SKM-1 (cell line): ENCODE results near the gene ZMYND19.
"Not testable (repeated sequence)": the region's sequence is repeated elsewhere in the genome, so short reads cannot be mapped to it uniquely, and the experiment has no call there.

Source experiments
- DNase-seq: peaks from one replicate; lab custom pipeline; 2025; ENCODE audit not compliant: unreplicated experiment; lab: John Stamatoyannopoulos, UW

Gene ZMYND19

DNA sequence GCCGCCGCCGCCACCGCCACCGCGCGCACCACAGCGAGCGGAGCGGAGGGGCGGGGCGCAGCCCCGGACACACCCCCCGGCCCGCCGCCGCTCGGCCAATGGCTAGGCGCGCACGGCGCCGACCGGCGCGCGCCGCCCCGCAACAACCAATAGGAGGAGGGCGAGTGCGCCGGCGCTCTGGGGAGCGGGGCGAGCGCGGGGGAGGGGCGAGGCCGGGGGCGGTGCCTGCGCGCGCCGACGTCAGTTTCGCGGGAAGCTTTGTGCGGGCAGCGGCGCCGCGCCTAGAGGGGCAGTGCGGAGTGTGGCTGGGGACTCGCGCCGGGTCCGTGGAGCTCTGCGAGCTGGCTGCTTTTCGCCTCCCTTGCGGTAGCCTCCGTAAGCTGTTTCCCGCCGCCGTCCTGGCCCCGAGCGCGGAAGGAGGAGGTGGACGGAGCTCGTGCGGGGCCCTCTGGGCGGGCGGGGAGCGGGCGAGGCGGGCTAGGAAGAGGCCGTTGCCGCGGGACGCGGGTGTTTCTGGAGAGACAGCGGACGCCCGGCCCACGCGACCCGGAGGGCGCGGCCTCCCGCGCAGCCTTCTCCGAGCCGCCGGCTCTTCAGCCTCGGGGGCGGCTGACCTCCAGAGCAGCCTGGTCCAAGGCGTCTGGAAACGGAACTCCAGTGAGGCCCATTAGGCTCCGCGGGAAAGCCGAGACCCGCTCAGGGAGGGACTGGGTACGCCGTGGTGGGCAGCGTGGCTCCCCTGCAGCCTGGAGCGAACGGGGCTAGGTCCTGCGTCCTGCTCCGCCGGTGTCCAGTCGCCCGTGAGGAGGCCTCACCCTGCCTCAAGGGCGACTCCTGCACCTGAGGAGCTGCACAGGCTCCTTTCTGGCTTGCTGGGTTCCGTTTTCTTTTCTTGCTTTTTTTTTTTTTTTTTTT is at the start of gene ZMYND19:
Gene ZMYND19 (minus strand): TSS at position 44 of the 915 bp plus-strand sequence. CDS start 249 bp downstream, outside the sequence.
- peak; percentile 86 for DNase-seq

GRCh38 chr9:137639303-137640051 is 49.2 kb upstream of the ZMYND19 start:
- no peak for DNase-seq

GRCh38 chr9:137638680-137639079 is 48.4 kb upstream of the ZMYND19 start:
- DNase-seq: no peak

DNA sequence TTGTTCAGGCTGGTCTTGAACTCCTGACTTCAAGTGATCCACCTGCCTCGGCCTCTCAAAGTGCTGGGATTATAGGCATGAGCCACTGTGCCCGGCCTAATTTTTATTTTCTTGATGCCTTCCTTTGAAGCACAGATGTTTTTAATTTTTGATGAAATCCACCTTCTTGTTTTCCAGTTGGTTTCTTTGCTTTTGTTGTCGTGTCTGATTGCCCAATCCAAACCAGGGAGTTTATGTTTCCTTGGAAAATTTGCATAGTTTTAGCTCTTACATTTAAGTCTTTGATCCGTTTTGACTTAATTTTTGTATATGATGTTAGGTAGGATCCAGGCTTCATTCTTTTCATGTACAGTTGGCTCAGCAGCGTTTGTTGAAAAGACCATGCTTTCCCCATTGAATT is 43.7 kb upstream of the ZMYND19 start:
- no peak for DNase-seq

GRCh38 chr9:137632230-137633161 is 42.2 kb upstream of the ZMYND19 start:
- DNase-seq: no peak

- DNase-seq: no peak
These were observed 41.3 kb upstream of the ZMYND19 start for GRCh38 chr9:137631345-137632229.

GRCh38 chr9:137630679-137631078 is 40.4 kb upstream of the ZMYND19 start:
- no peak for DNase-seq

DNA sequence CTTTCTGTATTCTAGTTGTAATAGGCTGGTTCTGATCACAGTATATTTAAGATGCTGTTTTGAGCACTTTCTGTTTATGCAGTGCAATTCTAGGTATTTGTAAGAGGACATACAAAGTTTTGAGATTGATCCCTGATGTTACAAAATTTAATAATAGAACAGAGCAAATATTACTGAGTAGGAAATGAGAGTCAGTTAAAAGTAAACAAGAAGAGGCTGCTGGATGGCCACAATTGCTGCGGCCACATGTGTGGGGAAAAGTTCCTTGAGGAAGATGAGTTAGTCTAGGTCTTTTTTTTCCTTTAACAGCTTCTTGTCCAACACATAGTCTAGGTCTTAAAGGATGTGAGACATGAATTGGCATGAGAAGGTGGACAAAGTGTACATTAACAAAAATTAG is 39.8 kb upstream of the ZMYND19 start:
- DNase-seq: no peak

DNA sequence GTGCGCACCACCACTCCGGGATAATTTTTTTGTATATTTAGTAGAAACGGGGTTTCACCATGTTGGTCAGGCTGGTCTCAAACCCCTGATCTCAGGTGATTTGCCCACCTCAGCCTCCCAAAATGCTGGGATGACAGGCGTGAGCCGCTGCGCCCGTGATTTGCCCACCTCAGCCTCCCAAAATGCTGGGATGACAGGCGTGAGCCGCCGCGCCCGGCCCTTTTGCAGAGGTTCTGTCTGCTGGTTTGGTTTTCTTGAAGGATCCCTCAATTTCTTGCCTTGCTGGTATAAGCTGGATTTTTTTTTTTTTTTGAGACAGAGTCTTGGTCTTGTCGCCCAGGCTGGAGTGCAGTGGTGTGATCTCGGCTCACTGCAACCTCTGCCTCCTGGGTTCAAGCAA is 37.1 kb upstream of the ZMYND19 start:
- DNase-seq: not testable (repeated sequence)

- DNase-seq: no peak
These were observed 36.2 kb upstream of the ZMYND19 start for GRCh38 chr9:137626464-137626863.

DNA sequence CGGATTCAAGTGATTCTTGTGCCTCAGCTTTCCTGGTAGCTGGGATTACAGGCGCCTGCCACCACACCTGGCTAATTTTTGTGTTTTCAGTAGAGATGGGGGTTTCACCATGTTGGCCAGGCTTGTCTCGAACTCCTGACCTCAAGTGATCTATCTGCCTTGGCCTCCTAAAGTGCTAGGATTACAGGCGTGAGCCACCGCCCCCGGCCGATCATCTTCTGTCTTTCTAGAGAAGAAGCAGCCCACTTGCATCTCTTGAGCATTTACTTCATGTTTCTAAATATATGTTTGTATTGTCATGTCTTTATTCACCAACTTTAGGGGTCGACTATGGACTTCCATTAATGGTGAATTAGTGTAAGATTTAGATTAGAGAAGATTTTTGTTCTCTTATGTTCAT is 31.9 kb upstream of the ZMYND19 start:
- not testable (repeated sequence) for DNase-seq

GRCh38 chr9:137621131-137621757 is 30.9 kb upstream of the ZMYND19 start:
- DNase-seq: no peak

- DNase-seq: no peak
These were observed 30.3 kb upstream of the ZMYND19 start for GRCh38 chr9:137620581-137620980.

- DNase-seq: no peak
These were observed 29.7 kb upstream of the ZMYND19 start for GRCh38 chr9:137620048-137620405.

DNA sequence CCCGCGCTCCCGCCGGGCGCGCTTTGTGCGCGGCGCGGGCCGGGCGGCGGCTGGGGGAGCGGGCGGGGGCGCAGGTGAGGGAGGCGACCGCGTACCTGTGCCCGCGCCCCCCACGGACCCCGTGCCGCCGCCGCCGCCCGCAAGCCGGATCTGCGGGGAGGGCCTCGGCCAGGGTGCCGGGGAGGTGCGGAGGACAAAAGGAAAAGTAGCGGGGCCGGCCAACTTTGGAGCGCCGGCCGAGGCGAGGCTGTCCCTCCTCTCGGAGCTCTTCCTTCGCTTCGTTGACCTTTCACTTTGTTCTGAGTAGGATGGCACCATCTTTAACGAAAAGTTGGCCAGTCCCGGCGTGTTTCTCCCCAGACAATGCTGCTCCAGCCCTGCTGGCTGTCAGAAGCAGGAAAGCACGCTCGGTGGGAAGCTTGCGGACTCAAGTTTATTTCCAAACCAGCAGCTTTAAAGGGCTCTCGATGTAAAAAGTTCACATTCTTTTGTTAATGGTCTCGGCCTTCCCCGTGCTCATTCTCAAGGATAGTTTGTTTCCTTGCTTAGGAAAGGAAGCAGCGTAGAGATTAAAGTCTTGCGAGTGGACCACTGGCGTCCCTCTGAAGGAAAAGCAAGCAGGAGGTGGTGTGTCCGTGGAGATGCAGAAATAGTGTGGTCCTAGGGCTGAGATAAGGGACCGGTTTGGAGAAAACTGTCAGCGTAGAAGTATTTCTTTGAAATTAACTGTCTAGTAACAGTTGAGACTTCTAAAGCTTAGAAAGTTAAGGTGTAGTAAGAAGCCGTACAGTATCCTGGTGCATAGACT is 29.1 kb upstream of the ZMYND19 start:
- DNase-seq: no peak

GRCh38 chr9:137618105-137619067 is 28.1 kb upstream of the ZMYND19 start, which contains the start of gene EHMT1:
Gene EHMT1, plus strand, starts transcription at chr9:137619005. Its CDS starts 24 bp downstream, at chr9:137619029.
- DNase-seq: peak; percentile 64

DNA sequence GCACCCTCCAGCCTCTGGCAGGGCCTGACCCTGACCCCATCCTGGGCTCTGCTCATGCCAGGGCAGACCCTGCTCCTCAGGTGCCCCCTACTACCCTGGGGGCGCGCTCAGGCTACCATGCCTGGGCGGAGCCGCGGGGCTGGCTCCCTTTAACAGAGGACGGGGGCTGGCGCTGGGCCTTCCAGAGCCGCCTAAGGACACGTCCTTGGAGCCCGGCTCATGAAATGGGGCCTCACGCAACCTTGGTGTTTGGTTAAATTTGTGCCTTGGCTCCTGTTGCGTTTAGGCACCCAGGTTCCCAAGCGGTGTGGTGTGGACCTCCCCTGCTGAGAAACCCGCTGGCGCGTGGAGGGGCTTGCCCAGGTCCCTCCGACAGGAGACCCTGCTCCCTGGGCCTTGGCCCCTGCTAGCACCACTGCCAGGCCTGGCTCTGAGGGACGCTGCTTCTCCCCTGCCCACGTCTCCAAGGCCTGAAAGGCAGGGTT is 25.1 kb upstream of the ZMYND19 start:
- no peak for DNase-seq
